Suprapubic skin (tissue), 4 donors: ENCODE results near the gene FAM174B. TPM values are rescaled to one million over a fixed set of nuclear protein-coding genes. Genes with fewer than 3 reads are reported as not detected.
A peak's percentile ranks its signal among the peaks of the same experiment; 100 is the strongest.

Experiments
- DNase-seq, 2 donors: peaks; one replicate each; pipeline ENCODE4 v3.0.0-alpha.2; 2019; ENCODE audit warnings: low spot score in 2 of 2
- H3K27ac ChIP-seq: fragments of 200-600 bp; sonication (generic); one replicate; pipeline ENCODE4 v1.5.1; 2019
- H3K27me3 ChIP-seq: fragments of 200-600 bp; sonication (generic); one replicate; pipeline ENCODE4 v1.5.1; 2019
- H3K36me3 ChIP-seq: fragments of 200-600 bp; sonication (generic); one replicate; pipeline ENCODE4 v1.5.1; 2019
- H3K4me1 ChIP-seq: fragments of 200-600 bp; sonication (generic); one replicate; pipeline ENCODE4 v1.5.1; 2019
- H3K4me3 ChIP-seq: fragments of 200-600 bp; sonication (generic); one replicate; pipeline ENCODE4 v1.5.1; 2019; ENCODE audit warnings: mild to moderate bottlenecking
- H3K9me3 ChIP-seq: fragments of 200-600 bp; sonication (generic); one replicate; pipeline ENCODE4 v1.5.1; 2019
- EP300 ChIP-seq: sonication (generic); formaldehyde crosslinking; IDR thresholded peaks from one replicate; pipeline ENCODE4 v1.6.1; 2017; ENCODE audit warnings: antibody characterized with exemption
- POLR2A ChIP-seq, 2 donors: fragments of 450-650 bp; IDR thresholded peaks; one replicate each; pipeline ENCODE4 v1.6.1; 2017; ENCODE audit warnings: antibody characterized with exemption in 2 of 2, mild to moderate bottlenecking in 2 of 2, moderate library complexity in 2 of 2
- POLR2AphosphoS5 ChIP-seq, 3 donors: sonication (generic); formaldehyde crosslinking; IDR thresholded peaks; one replicate each; pipeline ENCODE4 v1.6.1; 2017; ENCODE audit warnings: antibody characterized with exemption in 3 of 3
- WGBS: methylation state at CpG from one replicate; pipeline ENCODE4 v1.1.5; 2018; 5-methylcytosine and 5-hydroxymethylcytosine counted together
- total RNA-seq, 4 donors: library from RNA; depleted of rRNA; stranded (reverse); fragments of >200 nt; gene quantifications; one replicate each; pipeline ENCODE4 v1.1.0, GENCODE V29; 2016
- TF ChIP-seq, protein P1 (sequence below), 2 donors: fragments of 200-600 bp in 1 of 2; fragments of 450-650 bp in 1 of 2; sonication (generic) in 1 of 2; IDR thresholded peaks; one replicate each; pipeline ENCODE4 v1.5.1; 2016 to 2019; ENCODE audit warnings: antibody characterized with exemption in 2 of 2, mild to moderate bottlenecking in 1 of 2, moderate library complexity in 1 of 2

Gene FAM174B
- total RNA-seq, 4 donors from 2014 or later: 6.2 to 24.0 (median 18.3) TPM

DNA sequence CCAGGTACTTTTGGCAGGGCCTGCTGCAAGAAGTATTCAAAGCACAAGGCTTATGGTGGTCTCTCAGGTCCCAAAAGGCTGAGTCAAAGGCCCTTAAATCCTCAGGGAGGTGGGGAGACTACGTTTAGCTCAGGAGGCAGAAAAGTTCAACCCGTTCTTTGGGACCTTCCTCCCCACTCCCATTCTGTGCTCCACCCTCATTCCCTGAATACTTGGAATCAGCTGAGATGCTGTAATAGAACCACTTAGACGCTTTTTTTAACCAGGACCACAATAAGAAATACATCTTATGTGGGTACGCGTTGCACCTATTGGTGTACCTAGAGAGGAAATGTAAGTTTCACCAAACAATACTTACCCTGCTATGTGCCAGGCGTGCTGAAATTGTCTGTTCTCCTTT lies 58.0 kb downstream of the FAM174B start:
- DNase-seq: no peak
- Histone ChIP-seq H3K36me3 (no peaks in the 10 kb centered on the region), H3K4me3 (no peak overlapping the region), H3K27me3 (no peaks in the 10 kb centered on the region), H3K9me3 (no peaks in the 10 kb centered on the region), H3K4me1 (peaks cover 35% of the 10 kb centered on the region), H3K27ac (no peak overlapping the region)
- TF ChIP-seq, protein P1, sequence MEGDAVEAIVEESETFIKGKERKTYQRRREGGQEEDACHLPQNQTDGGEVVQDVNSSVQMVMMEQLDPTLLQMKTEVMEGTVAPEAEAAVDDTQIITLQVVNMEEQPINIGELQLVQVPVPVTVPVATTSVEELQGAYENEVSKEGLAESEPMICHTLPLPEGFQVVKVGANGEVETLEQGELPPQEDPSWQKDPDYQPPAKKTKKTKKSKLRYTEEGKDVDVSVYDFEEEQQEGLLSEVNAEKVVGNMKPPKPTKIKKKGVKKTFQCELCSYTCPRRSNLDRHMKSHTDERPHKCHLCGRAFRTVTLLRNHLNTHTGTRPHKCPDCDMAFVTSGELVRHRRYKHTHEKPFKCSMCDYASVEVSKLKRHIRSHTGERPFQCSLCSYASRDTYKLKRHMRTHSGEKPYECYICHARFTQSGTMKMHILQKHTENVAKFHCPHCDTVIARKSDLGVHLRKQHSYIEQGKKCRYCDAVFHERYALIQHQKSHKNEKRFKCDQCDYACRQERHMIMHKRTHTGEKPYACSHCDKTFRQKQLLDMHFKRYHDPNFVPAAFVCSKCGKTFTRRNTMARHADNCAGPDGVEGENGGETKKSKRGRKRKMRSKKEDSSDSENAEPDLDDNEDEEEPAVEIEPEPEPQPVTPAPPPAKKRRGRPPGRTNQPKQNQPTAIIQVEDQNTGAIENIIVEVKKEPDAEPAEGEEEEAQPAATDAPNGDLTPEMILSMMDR (IDR thresholded peaks at IDR 0.05): no peak
- TF ChIP-seq POLR2AphosphoS5 (IDR thresholded peaks at IDR 0.05): no peak
- TF ChIP-seq EP300: no peak
- TF ChIP-seq POLR2A (IDR thresholded peaks at IDR 0.05): no peak
- 70% methylated on average over 6 of the region's 6 CpGs for WGBS

DNA sequence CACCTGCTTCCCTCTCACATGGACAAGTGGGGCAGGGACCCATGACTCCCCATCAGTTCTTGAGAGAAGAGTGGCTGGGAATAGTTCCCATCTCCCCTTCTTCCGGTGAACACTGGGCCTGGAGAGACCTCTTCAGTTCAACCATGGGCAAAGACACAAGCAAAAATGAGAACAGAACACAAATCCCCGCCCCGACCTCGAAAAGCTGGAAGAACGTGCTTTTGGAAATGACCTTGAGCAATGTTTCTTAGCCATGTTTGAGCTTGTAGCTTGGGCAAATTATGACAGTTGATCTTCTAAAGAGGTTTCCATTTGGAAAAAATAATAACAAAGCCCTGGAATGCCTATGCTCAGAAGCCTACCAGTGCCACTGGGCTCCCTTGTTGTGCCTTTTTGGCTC lies 59.0 kb downstream of the FAM174B start:
- Histone ChIP-seq H3K27ac (peak overlapping the region; percentile 7), H3K9me3 (no peaks in the 10 kb centered on the region), H3K4me3 (no peak overlapping the region), H3K36me3 (no peaks in the 10 kb centered on the region), H3K4me1 (peaks cover 35% of the 10 kb centered on the region), H3K27me3 (no peaks in the 10 kb centered on the region)
- DNase-seq: no peak
- WGBS: 76% methylated on average over 5 of the region's 5 CpGs
- TF ChIP-seq POLR2A (IDR thresholded peaks at IDR 0.05): no peak
- no peak for TF ChIP-seq EP300
- no peak for TF ChIP-seq POLR2AphosphoS5 (IDR thresholded peaks at IDR 0.05)
- TF ChIP-seq, protein P1 (IDR thresholded peaks at IDR 0.05): no peak

DNA sequence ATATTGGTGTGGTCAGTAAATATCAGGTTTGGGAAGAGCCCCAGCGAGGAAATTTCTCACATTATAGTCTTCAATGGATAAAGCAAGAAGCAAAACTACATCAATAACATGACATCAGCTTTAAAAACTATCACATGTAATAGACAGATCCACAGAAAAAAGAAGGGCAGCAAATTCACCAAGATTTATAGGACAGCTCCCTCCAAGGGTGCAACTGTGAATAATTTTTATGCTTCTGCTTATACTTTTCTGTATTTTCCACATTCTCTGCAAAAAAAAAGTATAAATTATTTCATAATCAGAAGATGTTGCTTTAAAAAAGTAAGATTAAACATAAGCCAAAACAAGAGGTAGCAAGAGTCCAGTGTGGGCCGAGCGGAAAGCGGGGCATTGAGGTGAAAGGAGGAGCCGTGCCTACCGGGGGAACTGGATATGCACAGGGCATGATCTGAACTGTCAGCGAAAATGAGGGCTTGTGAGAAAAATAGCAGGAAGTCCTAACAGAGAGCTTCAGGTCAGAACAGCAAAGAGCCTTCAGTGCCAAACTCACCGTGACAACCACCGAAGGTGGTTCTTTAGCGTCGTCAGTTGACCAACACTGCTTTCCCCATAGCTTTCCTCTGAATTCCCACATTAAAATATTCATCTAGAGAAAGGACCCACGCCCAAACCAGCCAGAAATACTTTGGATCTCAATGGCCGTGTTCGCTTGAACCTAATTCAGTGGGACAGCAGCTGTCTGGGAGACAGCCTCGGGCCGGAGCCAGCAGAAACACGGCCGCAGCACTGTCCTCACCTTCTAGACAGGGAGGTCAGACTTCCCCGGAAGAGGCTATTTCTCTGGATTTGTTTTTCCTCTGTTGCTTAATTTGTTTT lies 59.8 kb downstream of the FAM174B start:
- H3K4me3 ChIP-seq: no peak overlapping the region
- H3K9me3 ChIP-seq: no peaks in the 10 kb centered on the region
- H3K27ac ChIP-seq: no peak overlapping the region
- H3K4me1 ChIP-seq: peaks cover 29% of the 10 kb centered on the region
- WGBS: 48% methylated on average over 19 of the region's 19 CpGs
- H3K27me3 ChIP-seq: no peaks in the 10 kb centered on the region
- TF ChIP-seq, protein P1 (IDR thresholded peaks at IDR 0.05): no peak
- TF ChIP-seq POLR2A (IDR thresholded peaks at IDR 0.05) (no peak), POLR2AphosphoS5 (IDR thresholded peaks at IDR 0.05) (no peak), EP300 (no peak)
- DNase-seq: no peak
- H3K36me3 ChIP-seq: no peaks in the 10 kb centered on the region

DNA sequence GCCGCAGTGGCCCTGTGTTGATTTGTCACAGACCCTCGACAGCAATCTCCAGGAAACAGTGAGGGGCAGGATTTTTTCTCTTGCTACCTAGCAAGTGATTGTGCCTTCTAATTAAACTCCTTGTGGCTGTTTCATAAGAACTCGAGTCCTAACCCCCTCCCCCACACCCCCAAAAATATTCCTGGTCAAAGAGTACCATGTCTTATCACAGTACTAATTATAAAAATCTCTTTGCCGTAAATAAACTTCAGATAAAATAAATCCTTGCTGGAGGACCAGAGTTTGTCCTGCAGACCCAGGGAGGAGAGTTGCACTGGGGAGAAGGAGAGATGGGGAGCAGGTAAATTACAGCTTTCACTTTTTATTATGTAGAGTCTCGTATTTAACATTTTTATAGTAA lies 64.3 kb downstream of the FAM174B start:
- H3K4me1 ChIP-seq: peaks cover 5% of the 10 kb centered on the region
- H3K36me3 ChIP-seq: no peaks in the 10 kb centered on the region
- 84% methylated on average over 5 of the region's 5 CpGs for WGBS
- H3K9me3 ChIP-seq: no peaks in the 10 kb centered on the region
- TF ChIP-seq, protein P1 (IDR thresholded peaks at IDR 0.05): no peak
- TF ChIP-seq POLR2A (IDR thresholded peaks at IDR 0.05): no peak
- no peak for TF ChIP-seq POLR2AphosphoS5 (IDR thresholded peaks at IDR 0.05)
- TF ChIP-seq EP300: no peak
- H3K4me3 ChIP-seq: no peak overlapping the region
- no peak for DNase-seq
- H3K27ac ChIP-seq: no peak overlapping the region
- H3K27me3 ChIP-seq: no peaks in the 10 kb centered on the region

DNA sequence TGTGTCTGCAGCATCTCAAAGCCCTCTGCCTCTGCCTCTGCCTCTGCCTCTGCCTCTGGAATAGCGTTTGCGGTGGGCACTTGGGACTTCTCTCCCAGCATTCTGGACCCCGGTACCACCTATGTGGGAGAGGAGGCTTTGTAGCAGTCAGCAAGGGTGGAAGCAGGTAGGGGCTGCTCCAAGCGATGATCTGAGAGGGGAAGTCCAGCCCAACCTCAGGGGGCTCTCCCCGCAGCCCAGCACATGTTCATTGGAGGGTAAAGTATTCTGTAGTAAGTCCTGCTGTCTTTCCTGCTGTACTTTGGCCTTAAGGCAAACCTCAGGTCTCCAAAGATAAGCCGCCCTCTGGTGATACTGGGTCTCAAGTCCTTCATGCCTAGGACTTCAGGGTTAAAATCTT lies 68.6 kb downstream of the FAM174B start:
- DNase-seq: no peak
- H3K36me3 ChIP-seq: no peaks in the 10 kb centered on the region
- H3K9me3 ChIP-seq: no peaks in the 10 kb centered on the region
- H3K4me1 ChIP-seq: no peaks in the 10 kb centered on the region
- no peak overlapping the region for H3K27ac ChIP-seq
- TF ChIP-seq POLR2AphosphoS5 (IDR thresholded peaks at IDR 0.05) (no peak), POLR2A (IDR thresholded peaks at IDR 0.05) (no peak), EP300 (no peak)
- TF ChIP-seq, protein P1 (IDR thresholded peaks at IDR 0.05): no peak
- H3K27me3 ChIP-seq: no peaks in the 10 kb centered on the region
- WGBS: 94% methylated on average over 6 of the region's 6 CpGs
- H3K4me3 ChIP-seq: no peak overlapping the region
